PFSK-1 (cell line): ENCODE results near the gene ASCL2.

Source experiments
- FOXP2 ChIP-seq: optimal IDR thresholded peaks from 2 replicates; pipeline ENCODE3; 2011; ENCODE audit warnings: borderline replicate concordance, control low read depth, inconsistent platforms; ENCODE audit not compliant: insufficient read depth; ENCODE audit errors: extremely low read length, extremely low read depth
- POLR2AphosphoS5 ChIP-seq: IDR thresholded peaks from 2 replicates; pipeline ENCODE4 v1.6.1; 2012; ENCODE audit warnings: low read depth, mild to moderate bottlenecking, control low read depth, low read length, moderate library complexity
- SIN3A ChIP-seq: IDR thresholded peaks from 2 replicates; pipeline ENCODE4 v1.6.1; 2012; ENCODE audit warnings: mild to moderate bottlenecking, low read length, moderate library complexity, borderline replicate concordance; ENCODE audit not compliant: insufficient read depth
- TAF1 ChIP-seq: IDR thresholded peaks from 2 replicates; pipeline ENCODE4 v1.6.1; 2012; ENCODE audit warnings: low read length, control low read depth, borderline replicate concordance; ENCODE audit not compliant: insufficient read depth
- TF ChIP-seq, protein P1 (sequence below), 2 experiments: IDR thresholded peaks; 2 replicates each; pipeline versions ENCODE4 v1.6.1 to v1.8.0; 2011 to 2012; ENCODE audit warnings: low read depth in 2 of 2, low read length in 2 of 2, control low read depth in 1 of 2, inconsistent platforms in 1 of 2, mild to moderate bottlenecking in 1 of 2, moderate library complexity in 1 of 2; ENCODE audit not compliant: insufficient read depth in 1 of 2

Gene ASCL2

GRCh38 chr11:2277933-2278523 is 7.6 kb upstream of the ASCL2 start:
- TF ChIP-seq TAF1 (no peak), SIN3A (no peak), FOXP2 (no peak), POLR2AphosphoS5 (no peak)
- TF ChIP-seq, protein P1, sequence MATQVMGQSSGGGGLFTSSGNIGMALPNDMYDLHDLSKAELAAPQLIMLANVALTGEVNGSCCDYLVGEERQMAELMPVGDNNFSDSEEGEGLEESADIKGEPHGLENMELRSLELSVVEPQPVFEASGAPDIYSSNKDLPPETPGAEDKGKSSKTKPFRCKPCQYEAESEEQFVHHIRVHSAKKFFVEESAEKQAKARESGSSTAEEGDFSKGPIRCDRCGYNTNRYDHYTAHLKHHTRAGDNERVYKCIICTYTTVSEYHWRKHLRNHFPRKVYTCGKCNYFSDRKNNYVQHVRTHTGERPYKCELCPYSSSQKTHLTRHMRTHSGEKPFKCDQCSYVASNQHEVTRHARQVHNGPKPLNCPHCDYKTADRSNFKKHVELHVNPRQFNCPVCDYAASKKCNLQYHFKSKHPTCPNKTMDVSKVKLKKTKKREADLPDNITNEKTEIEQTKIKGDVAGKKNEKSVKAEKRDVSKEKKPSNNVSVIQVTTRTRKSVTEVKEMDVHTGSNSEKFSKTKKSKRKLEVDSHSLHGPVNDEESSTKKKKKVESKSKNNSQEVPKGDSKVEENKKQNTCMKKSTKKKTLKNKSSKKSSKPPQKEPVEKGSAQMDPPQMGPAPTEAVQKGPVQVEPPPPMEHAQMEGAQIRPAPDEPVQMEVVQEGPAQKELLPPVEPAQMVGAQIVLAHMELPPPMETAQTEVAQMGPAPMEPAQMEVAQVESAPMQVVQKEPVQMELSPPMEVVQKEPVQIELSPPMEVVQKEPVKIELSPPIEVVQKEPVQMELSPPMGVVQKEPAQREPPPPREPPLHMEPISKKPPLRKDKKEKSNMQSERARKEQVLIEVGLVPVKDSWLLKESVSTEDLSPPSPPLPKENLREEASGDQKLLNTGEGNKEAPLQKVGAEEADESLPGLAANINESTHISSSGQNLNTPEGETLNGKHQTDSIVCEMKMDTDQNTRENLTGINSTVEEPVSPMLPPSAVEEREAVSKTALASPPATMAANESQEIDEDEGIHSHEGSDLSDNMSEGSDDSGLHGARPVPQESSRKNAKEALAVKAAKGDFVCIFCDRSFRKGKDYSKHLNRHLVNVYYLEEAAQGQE (IDR thresholded peaks at IDR 0.05; ENCODE audit: insufficient read depth in 1 of 2, low read depth in 2 of 2, low read length in 2 of 2): no peak

DNA sequence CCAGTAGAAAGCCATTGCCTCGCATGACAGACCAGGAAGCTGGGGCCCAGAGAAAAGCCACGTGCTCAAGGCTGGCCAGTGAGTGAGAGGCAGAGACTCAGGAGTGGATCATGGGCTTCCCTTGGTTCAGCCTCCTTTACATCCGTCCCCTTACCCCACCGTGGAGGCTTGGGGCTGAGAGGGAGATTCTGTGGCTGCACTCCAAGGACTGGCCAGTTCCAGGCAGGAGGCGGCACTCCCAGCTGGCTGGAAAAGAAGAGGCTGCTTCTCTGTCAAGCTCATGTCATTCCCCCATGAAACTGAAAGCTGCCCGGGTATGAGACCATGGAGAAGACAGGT is 6.6 kb upstream of the ASCL2 start:
- TF ChIP-seq FOXP2 (no peak), SIN3A (no peak), POLR2AphosphoS5 (no peak), TAF1 (no peak)
- TF ChIP-seq, protein P1 (IDR thresholded peaks at IDR 0.05; ENCODE audit: insufficient read depth in 1 of 2, low read depth in 2 of 2, low read length in 2 of 2): no peak

DNA sequence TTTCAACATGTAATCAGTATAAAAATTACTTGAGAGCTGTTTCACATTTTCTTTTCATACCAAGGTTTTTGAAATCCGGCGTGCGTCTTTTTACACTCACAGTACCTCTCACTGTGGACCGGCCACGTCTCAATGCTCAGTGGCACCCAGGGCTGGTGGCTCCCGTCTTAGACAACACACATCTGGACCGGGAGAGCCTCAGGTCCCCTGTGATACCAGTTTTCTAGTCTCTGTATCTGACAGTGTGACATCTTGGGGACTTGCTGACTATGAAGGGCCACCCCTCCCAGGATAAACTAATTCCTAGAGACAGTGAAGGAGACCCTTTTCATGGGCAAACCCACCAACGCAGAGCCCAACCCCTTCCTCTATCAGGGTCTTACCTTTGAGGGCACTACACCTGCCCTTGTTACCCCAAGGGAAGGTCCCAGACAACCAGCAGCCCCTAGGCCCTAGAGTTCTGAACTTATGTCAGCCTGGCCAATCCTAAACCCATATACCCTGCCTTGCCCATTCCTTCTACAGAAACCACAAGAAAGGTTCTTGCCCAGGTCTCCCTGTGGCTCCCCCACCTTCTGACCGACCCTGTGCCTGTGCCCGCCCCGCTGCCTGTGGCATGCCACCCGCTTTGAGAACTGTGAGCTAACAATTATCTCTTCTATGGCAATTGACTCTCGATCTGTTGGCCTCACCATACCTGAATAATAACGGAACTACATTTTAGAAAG is 6.1 kb upstream of the ASCL2 start:
- TF ChIP-seq SIN3A: no peak
- no peak for TF ChIP-seq POLR2AphosphoS5
- TF ChIP-seq, protein P1 (IDR thresholded peaks at IDR 0.05; ENCODE audit: insufficient read depth in 1 of 2, low read depth in 2 of 2, low read length in 2 of 2): no peak
- TF ChIP-seq TAF1: no peak
- no peak for TF ChIP-seq FOXP2

GRCh38 chr11:2275334-2276279 is 5.2 kb upstream of the ASCL2 start:
- TF ChIP-seq, protein P1 (IDR thresholded peaks at IDR 0.05; ENCODE audit: insufficient read depth in 1 of 2, low read depth in 2 of 2, low read length in 2 of 2): no peak
- no peak for TF ChIP-seq FOXP2
- no peak for TF ChIP-seq POLR2AphosphoS5
